Uterus (tissue), 4 donors: ENCODE results near the gene YOD1. TPM values are rescaled to one million over a fixed set of nuclear protein-coding genes. Genes with fewer than 3 reads are reported as not detected.

ENCODE experiments used
- DNase-seq, 2 donors: peaks; one replicate each; pipeline ENCODE4 v3.0.0-alpha.2; 2019 to 2020
- H3K27ac ChIP-seq, 2 donors: fragments of 200-600 bp; sonication (generic); 1 replicate in 1 of 2; 2 replicates in 1 of 2; pipeline ENCODE4 v1.5.1; 2016 to 2018
- H3K27me3 ChIP-seq, 2 donors: fragments of 200-600 bp; sonication (generic); one replicate each; pipeline ENCODE4 v1.5.1; 2018 to 2019; ENCODE audit warnings: control low read depth in 1 of 2
- H3K36me3 ChIP-seq, 2 donors: fragments of 200-600 bp; sonication (generic); one replicate each; pipeline ENCODE4 v1.5.1; 2019; ENCODE audit warnings: control low read depth in 1 of 2
- H3K4me1 ChIP-seq, 2 donors: fragments of 200-600 bp; sonication (generic); one replicate each; pipeline ENCODE4 v1.5.1; 2018 to 2019; ENCODE audit warnings: control low read depth in 1 of 2
- H3K4me3 ChIP-seq, 2 donors: fragments of 200-600 bp; sonication (generic); 1 replicate in 1 of 2; 2 replicates in 1 of 2; pipeline ENCODE4 v1.5.1; 2018 to 2019; ENCODE audit warnings: mild to moderate bottlenecking in 1 of 2
- H3K9me3 ChIP-seq, 2 donors: fragments of 200-600 bp; sonication (generic); one replicate each; pipeline ENCODE4 v1.5.1; 2019; ENCODE audit warnings: control low read depth in 1 of 2
- CTCF ChIP-seq, 4 experiments: fragments of 200-600 bp in 2 of 4; fragments of 450-650 bp in 2 of 4; sonication (generic) in 2 of 4; IDR thresholded peaks; one replicate each; pipeline ENCODE4 v1.5.1; 2016 to 2019; ENCODE audit warnings: antibody characterized with exemption in 4 of 4, mild to moderate bottlenecking in 2 of 4, moderate library complexity in 1 of 4
- POLR2A ChIP-seq, 2 donors: fragments of 450-650 bp; IDR thresholded peaks; one replicate each; pipeline ENCODE4 v1.6.1; 2016; ENCODE audit warnings: antibody characterized with exemption in 2 of 2, mild to moderate bottlenecking in 1 of 2, moderate library complexity in 1 of 2
- intact Hi-C: fragments of 100-400 bp; cut with DNase I; formaldehyde crosslinking; loops from one replicate; pipeline ENCODE4 v1.15.1; 2023; ENCODE audit warnings: low total_unique reads
- total RNA-seq, 4 donors: library from RNA; depleted of rRNA in 3 of 4; stranded (reverse); fragments of >200 nt in 3 of 4; gene quantifications; one replicate each; pipeline versions ENCODE4 v1.1.0 to v1.2.4, GENCODE V29; 2014 to 2023
- donor health status: DM: yes; HTN: yes; CAD: no.

Gene YOD1
- total RNA-seq, 4 donors from 2014 or later = 3.3 to 17.1 (median 7.6) TPM

GRCh38 chr1:207000651-207001291 is 50.2 kb downstream of the YOD1 start:
- intact Hi-C loops = no loop called here
- Histone ChIP-seq H3K27me3 (no peaks in the 10 kb centered on the region), H3K36me3 (no peaks in the 10 kb centered on the region), H3K27ac (no peak overlapping the region), H3K9me3 (no peaks in the 10 kb centered on the region), H3K4me3 (no peak overlapping the region), H3K4me1 (no peaks in the 10 kb centered on the region)
- TF ChIP-seq CTCF (IDR thresholded peaks at IDR 0.05) (no peak), POLR2A (IDR thresholded peaks at IDR 0.05) (no peak)
- no peak for DNase-seq

GRCh38 chr1:206998816-206999215 is 52.2 kb downstream of the YOD1 start:
- H3K4me3 ChIP-seq = no peak overlapping the region
- no peaks in the 10 kb centered on the region for H3K4me1 ChIP-seq
- H3K27me3 ChIP-seq = no peaks in the 10 kb centered on the region
- no peaks in the 10 kb centered on the region for H3K9me3 ChIP-seq
- H3K27ac ChIP-seq = no peak overlapping the region
- TF ChIP-seq CTCF (IDR thresholded peaks at IDR 0.05) = no peak
- TF ChIP-seq POLR2A (IDR thresholded peaks at IDR 0.05) = no peak
- no peaks in the 10 kb centered on the region for H3K36me3 ChIP-seq
- intact Hi-C loops = no loop called here
- DNase-seq = no peak

Other genes with a start within 250 kb of the YOD1 start
- gene IL20, start 185.6 kb downstream of the YOD1 start, total RNA-seq = 10 to 100 TPM in 1 of 4 donors, not detected in 3; 40.6 TPM
- gene IL24, start 153.8 kb downstream of the YOD1 start, total RNA-seq = not detected
- gene FCMR, start 129.3 kb downstream of the YOD1 start, total RNA-seq = 1 to 10 TPM in 2 of 4 donors, under 1 TPM in 1, not detected in 1; 0.59 to 1.7 (median 1.7) TPM
- gene PIGR, start 104.7 kb downstream of the YOD1 start, total RNA-seq = 1 to 10 TPM in 3 of 4 donors, under 1 TPM in 1; 0.69 to 7.1 (median 3.1) TPM
- gene FCAMR, start 80.7 kb downstream of the YOD1 start, total RNA-seq = not detected
- gene C1orf116, start 18.5 kb downstream of the YOD1 start, total RNA-seq = under 1 TPM in 1 of 4 donors, not detected in 3; 0.62 TPM
- gene PFKFB2, start 2.1 kb upstream of the YOD1 start, total RNA-seq = 10 to 100 TPM in 1 of 4 donors, 1 to 10 TPM in 1, under 1 TPM in 2; 0.51 to 10.7 (median 2.9) TPM
- gene C4BPB, start 37.7 kb upstream of the YOD1 start, total RNA-seq = not detected
- 1 to 10 TPM in 1 of 4 donors, not detected in 3; 1.5 TPM for gene C4BPA, start 53.0 kb upstream of the YOD1 start, total RNA-seq